Astrocyte of the spinal cord (primary cell): ENCODE data around the gene SLC2A13.
A peak's percentile ranks its signal among the peaks of the same experiment; 100 is the strongest.

ENCODE experiments used
- DNase-seq: peaks from one replicate; pipeline ENCODE4 v3.0.0; 2011; ENCODE audit warnings: low read depth, low spot score
- H3K4me3 ChIP-seq: 2 replicates; pipeline ENCODE4 v1.5.1; 2011; ENCODE audit warnings: low read depth, mild to moderate bottlenecking, low read length, moderate library complexity
- in situ Hi-C: cut with HindIII; loops from 2 replicates; pipeline ENCODE4 v1.10.0; 2017; ENCODE audit warnings: low sequenced_read_pairs
- TF ChIP-seq, protein P1 (sequence below): IDR thresholded peaks from 2 replicates; pipeline ENCODE4 v1.5.1; 2012; ENCODE audit warnings: low read depth, mild to moderate bottlenecking, low read length, inconsistent platforms

SLC2A13 gene

DNA sequence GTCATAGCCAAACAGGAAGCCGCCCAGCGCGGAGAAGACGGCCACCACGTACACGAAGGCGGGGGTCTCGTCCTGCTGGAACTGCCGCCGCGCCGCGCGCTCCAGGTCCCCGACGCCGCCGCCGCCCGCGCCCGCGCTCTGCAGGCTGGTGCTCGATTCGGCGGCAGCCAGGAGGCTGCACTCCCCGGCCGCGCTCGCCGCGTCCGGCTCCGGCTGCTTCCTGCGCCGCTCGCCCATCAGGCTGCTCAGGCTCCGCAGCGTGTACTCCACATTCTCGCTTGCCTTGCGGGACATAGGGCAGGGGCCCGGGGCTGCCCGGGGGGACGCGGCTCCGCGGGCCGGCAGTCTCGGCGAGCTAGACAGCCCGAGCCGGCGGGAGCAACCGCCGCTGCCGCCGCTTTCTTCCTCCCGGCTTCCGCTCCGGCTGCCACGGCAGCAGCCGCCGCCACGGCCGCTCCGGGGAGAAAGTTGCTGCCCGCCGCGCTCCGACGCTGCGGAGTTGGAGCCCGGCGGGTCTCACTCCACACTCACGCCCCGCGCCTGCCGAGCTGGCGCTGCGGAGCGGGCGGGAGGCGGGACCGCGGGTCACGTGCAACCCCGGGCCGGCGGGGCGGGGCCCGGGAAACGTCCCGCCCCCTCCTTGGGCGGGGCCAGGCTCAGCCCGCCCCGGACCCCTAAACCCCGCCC is at the start of gene SLC2A13:
SLC2A13 (minus strand) TSS at position 567 of the 687 bp plus-strand sequence; CDS start at position 294, 273 bp downstream.
- peak; percentile 61 for DNase-seq
- in situ Hi-C loops = no loop called here
- TF ChIP-seq, protein P1, sequence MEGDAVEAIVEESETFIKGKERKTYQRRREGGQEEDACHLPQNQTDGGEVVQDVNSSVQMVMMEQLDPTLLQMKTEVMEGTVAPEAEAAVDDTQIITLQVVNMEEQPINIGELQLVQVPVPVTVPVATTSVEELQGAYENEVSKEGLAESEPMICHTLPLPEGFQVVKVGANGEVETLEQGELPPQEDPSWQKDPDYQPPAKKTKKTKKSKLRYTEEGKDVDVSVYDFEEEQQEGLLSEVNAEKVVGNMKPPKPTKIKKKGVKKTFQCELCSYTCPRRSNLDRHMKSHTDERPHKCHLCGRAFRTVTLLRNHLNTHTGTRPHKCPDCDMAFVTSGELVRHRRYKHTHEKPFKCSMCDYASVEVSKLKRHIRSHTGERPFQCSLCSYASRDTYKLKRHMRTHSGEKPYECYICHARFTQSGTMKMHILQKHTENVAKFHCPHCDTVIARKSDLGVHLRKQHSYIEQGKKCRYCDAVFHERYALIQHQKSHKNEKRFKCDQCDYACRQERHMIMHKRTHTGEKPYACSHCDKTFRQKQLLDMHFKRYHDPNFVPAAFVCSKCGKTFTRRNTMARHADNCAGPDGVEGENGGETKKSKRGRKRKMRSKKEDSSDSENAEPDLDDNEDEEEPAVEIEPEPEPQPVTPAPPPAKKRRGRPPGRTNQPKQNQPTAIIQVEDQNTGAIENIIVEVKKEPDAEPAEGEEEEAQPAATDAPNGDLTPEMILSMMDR = no peak
- H3K4me3 ChIP-seq = peak within 1 kb of the TSS; percentile 54

DNA sequence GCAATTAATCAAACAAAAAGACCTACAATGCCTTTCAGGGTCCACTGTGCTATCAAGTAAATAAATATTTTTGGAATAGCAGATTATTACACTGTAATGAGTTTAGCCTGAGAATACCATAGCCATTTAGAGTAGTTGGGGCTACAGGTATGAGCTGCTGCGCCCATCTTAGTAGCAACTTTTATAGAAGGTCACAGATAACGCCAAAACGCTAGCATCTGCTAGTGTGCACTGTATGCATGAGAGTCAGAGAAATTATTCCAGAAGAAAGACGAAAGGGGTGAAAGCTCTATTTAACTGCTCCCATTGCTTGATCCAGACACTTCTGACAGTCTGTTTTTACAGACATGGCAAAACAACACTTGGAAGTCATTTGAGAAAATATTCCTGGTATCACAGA is 48.5 kb upstream of the SLC2A13 start:
- DNase-seq = no peak
- TF ChIP-seq, protein P1 = no peak
- in situ Hi-C loops = no loop called here
- H3K4me3 ChIP-seq = no peak overlapping the region

DNA sequence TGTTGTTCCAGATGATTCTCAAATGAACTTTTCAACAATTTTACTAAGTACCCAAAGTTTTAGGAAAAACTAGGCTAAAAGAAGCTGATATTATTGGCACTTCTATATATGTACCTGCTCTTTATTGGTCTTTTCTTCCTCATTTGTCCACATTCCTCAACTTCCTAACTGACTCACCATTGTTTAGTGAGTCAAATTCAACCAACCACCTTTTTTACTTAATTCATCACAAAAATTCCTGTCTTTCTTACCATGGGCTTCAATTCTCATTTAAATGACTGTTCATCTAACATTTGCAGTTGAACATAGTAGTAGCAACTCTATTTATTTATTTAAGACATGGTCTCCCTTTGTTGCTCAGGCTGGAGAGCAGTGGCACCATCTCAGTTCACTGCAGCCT is 47.6 kb upstream of the SLC2A13 start:
- H3K4me3 ChIP-seq = no peak overlapping the region
- in situ Hi-C loops = no loop called here
- TF ChIP-seq, protein P1 = no peak
- no peak for DNase-seq

DNA sequence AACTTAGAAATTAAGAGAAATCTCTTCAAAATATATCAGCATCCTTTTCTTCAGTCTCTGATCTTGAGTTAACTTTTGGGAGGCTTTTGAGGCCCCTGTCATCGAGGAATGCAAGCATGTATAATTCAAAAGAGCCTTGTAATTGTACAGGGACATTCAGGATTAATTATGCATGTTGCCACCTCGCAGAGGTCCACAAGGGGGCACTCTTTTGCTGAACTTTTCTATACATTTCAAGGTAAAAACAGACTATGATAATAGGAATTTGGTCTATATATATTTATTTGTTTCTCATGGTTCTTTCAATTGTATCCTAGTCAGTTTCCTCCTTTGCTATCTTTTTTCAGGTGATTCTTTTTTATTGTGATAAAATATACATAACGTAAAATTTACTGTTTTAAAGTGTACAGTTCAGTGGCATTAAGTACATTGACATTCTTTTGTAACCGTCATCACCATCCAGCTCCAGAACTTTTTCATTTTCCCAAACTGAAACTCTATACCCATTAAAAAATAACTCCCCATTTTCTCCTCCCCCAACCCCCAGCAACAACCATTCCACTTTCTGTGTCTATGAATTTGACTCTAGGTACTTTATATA is 47.0 kb upstream of the SLC2A13 start:
- no peak overlapping the region for H3K4me3 ChIP-seq
- in situ Hi-C loops = no loop called here
- TF ChIP-seq, protein P1 = peak; percentile 83
- peak; percentile 62 for DNase-seq

DNA sequence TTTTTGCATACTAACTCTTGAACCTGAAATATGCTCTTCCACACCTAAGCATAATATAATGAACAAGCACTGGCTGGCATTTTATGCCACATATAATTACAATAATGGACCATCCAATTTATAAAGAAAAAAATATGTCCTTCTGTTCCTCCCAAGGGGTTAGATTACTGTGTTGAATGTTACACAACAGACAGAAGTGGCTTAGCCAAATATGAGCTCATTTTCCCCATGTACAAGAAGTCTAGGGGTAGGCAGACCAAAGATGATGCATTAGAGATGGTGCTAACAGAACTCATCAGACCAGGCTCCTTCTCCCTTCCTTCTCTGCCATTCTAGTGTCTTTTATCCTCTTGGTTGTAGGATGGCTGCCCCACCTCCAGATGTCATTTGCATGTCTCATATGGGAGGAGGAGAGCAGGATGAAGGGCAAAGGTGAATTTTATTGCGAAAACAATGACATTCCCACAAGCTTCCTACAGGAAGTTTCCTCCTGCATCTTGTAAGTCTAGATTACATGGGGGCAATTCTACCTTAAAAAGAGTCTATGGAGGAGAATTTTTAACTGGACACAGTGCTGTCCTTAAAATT is 43.9 kb upstream of the SLC2A13 start:
- TF ChIP-seq, protein P1 = no peak
- no peak for DNase-seq
- H3K4me3 ChIP-seq = no peak overlapping the region
- in situ Hi-C loops = no loop called here

DNA sequence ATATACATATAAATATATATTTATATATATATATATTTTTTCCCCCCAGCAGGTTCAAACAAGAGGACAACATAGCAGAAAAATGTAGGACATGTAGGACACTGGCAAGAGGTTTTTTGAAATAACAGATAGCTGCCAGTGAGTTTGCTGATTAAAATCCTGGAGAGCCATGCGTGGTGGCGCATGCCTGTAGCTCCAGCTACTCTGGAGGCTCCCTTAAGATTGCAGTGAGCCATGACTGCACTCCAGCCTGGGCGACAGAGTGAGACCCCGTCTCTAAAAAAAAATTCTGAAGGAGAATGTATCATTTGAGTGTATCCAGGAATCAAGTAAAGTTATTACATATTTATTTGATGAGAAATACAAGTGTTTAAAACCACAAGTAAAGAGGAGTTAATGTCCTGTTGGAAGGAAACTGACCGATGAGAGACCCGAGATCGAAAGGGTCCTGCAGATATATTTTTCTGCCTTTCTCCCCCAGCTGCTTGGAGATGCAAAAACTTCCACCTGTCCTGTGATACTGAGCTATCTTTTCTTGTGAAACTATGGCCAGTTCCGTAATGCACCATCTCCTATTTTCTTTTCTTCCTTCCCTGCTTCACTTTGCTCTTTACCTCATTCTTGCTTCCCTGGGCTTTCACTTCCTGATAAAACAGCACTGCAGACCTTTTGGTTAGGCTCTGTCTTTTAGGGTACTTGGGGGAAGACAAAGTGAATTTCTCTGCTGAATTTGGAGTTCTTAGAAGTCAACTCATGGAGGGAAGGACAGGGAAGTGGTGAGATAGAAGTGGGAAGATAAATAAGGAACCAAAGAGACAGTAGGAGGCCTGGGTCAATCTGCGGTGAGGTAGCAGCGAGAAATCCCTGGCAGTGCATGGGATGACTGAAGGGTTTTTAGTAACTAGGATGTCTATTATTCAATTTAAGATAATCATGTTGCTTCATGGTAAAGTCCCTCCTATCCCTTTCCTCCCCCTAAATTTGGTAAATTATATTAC is 41.2 kb upstream of the SLC2A13 start:
- no peak overlapping the region for H3K4me3 ChIP-seq
- in situ Hi-C loops = no loop called here
- TF ChIP-seq, protein P1 = no peak
- DNase-seq = no peak
